Calu3 (cell line): ENCODE data around the gene ACP7. TPM values are rescaled to one million over a fixed set of nuclear protein-coding genes. Genes with fewer than 3 reads are reported as not detected.

ENCODE experiments used
- Bru-seq: library from RNA; stranded (reverse); fragments of 400-500 nt; gene quantifications from one replicate; lab custom pipeline; 2021; lab: Mats Ljungman, UMichigan
- BruChase-seq, 2 experiments: library from RNA; stranded (reverse); fragments of 400-500 nt; gene quantifications; one replicate each; lab custom pipeline; 2021; lab: Mats Ljungman, UMichigan
- BruUV-seq: library from RNA; stranded (reverse); fragments of 400-500 nt; replicated peaks from 2 replicates; lab custom pipeline; 2021; lab: Mats Ljungman, UMichigan
- CTCF ChIA-PET: fragments of 300-600 bp; sonication (Branson Sonifier 250); formaldehyde crosslinking; loops from one replicate; lab custom pipeline; 2022; ENCODE audit warnings: antibody characterized with exemption; lab: Charles Lee
- DNase-seq: peaks from one replicate; pipeline ENCODE4 v3.0.0; 2022
- H3K27ac Mint-ChIP-seq: one replicate; pipeline ENCODE4 v1.8.0; 2022; ENCODE audit warnings: mixed read lengths; ENCODE audit not compliant: unreplicated experiment
- H3K27me3 Mint-ChIP-seq: one replicate; pipeline ENCODE4 v1.8.0; 2022; ENCODE audit warnings: mixed read lengths; ENCODE audit not compliant: unreplicated experiment
- H3K36me3 Mint-ChIP-seq: one replicate; pipeline ENCODE4 v1.8.0; 2022; ENCODE audit warnings: mild to moderate bottlenecking, moderate library complexity, mixed read lengths; ENCODE audit not compliant: insufficient read depth, unreplicated experiment
- H3K4me1 Mint-ChIP-seq: one replicate; pipeline ENCODE4 v1.8.0; 2022; ENCODE audit warnings: mild to moderate bottlenecking, low read depth, mixed read lengths; ENCODE audit not compliant: unreplicated experiment
- H3K4me3 Mint-ChIP-seq: one replicate; pipeline ENCODE4 v1.8.0; 2022; ENCODE audit warnings: mild to moderate bottlenecking, low read depth, moderate library complexity, mixed read lengths; ENCODE audit not compliant: unreplicated experiment
- H3K9me3 Mint-ChIP-seq: one replicate; pipeline ENCODE4 v1.8.0; 2022; ENCODE audit warnings: low read depth, mixed read lengths; ENCODE audit not compliant: unreplicated experiment
- CTCF ChIP-seq: fragments of 200-600 bp; IDR thresholded peaks from one replicate; pipeline ENCODE4 v1.8.0; 2022; ENCODE audit warnings: antibody characterized with exemption; ENCODE audit not compliant: unreplicated experiment
- intact Hi-C: fragments of 100-400 bp; cut with micrococcal nuclease; formaldehyde crosslinking; loops from one replicate; pipeline ENCODE4 v1.10.0; 2022; ENCODE audit not compliant: unreplicated experiment
- long read RNA-seq: library from polyadenylated mRNA; stranded (forward); transcript quantifications from one replicate; pipeline ENCODE4 v2.0.0, GENCODE V29; 2022
- total RNA-seq: library from RNA; stranded (reverse); gene quantifications from 2 replicates; pipeline ENCODE4 v1.2.3, GENCODE V29; 2022

ACP7 gene
- total RNA-seq = 6.6 and 9.5 TPM in 2 replicates
- Bru-seq, nascent RNA = percentile 47 among the genes with signal in this experiment
- percentile 50 among the genes with signal in this experiment for BruChase-seq, experiment 1, labeled RNA remaining after a 6-hour chase
- percentile 50 among the genes with signal in this experiment for BruChase-seq, experiment 2, labeled RNA remaining after a 2-hour chase
- long read RNA-seq, partial matches to known transcripts = 0 of 2 reads
- long read RNA-seq, other reads (novel, unspliced or antisense) = 1 of 2 reads

- Mint-ChIP-seq H3K9me3 (no peaks in the 10 kb centered on the region), H3K36me3 (peaks cover 36% of the 10 kb centered on the region), H3K27ac (peak within 1 kb of the TSS; percentile 85), H3K4me1 (peaks cover 28% of the 10 kb centered on the region), H3K27me3 (no peaks in the 10 kb centered on the region), H3K4me3 (peak within 1 kb of the TSS; percentile 84)
- no peak for TF ChIP-seq CTCF
- peak; percentile 78 for DNase-seq
- CTCF ChIA-PET = interaction anchor here (0.6 to 0.9 kb wide), 6 partner anchors 10 to 470 kb away, joined by 3 to 7 read pairs (median 3); no protein-coding TSS in a partner anchor
- intact Hi-C loops = no loop called here
- no TSS peak for BruUV-seq
Observed at GRCh38 chr19:39083983-39084731, at the start of gene ACP7. Gene ACP7, plus strand, starts transcription at chr19:39084368. Its CDS starts 902 bp downstream, at chr19:39085270.

- peaks cover 20% of the 10 kb centered on the region for H3K36me3 Mint-ChIP-seq
- BruUV-seq = no TSS peak
- H3K4me3 Mint-ChIP-seq = no peak overlapping the region
- peaks cover 22% of the 10 kb centered on the region for H3K4me1 Mint-ChIP-seq
- CTCF ChIA-PET = interaction anchor here (0.6 to 2.5 kb wide), 4 partner anchors 36 to 261 kb away, joined by 3 to 16 read pairs (median 5); no protein-coding TSS in a partner anchor
- H3K27ac Mint-ChIP-seq = no peak overlapping the region
- intact Hi-C loops = no loop called here
- H3K27me3 Mint-ChIP-seq = no peaks in the 10 kb centered on the region
- H3K9me3 Mint-ChIP-seq = no peaks in the 10 kb centered on the region
- DNase-seq = no peak
- TF ChIP-seq CTCF = no peak
Observed at GRCh38 chr19:39036581-39036980, 47.6 kb upstream of the ACP7 start.

- no TSS peak for BruUV-seq
- Mint-ChIP-seq H3K4me1 (peaks cover 22% of the 10 kb centered on the region), H3K9me3 (no peaks in the 10 kb centered on the region), H3K36me3 (peaks cover 14% of the 10 kb centered on the region), H3K27me3 (no peaks in the 10 kb centered on the region), H3K4me3 (no peak overlapping the region), H3K27ac (no peak overlapping the region)
- TF ChIP-seq CTCF = no peak
- CTCF ChIA-PET = interaction anchor here (0.6 to 2.5 kb wide), 4 partner anchors 60 to 306 kb away, joined by 3 to 16 read pairs (median 3); no protein-coding TSS in a partner anchor
- intact Hi-C loops = no loop called here
- DNase-seq = no peak
Observed at GRCh38 chr19:39037194-39037593, 47.0 kb upstream of the ACP7 start.

GRCh38 chr19:39038098-39038497 is 46.1 kb upstream of the ACP7 start:
- Mint-ChIP-seq H3K36me3 (peaks cover 5% of the 10 kb centered on the region), H3K9me3 (no peaks in the 10 kb centered on the region), H3K27me3 (no peaks in the 10 kb centered on the region), H3K4me1 (peaks cover 14% of the 10 kb centered on the region), H3K4me3 (no peak overlapping the region), H3K27ac (no peak overlapping the region)
- CTCF ChIA-PET = interaction anchor here (0.5 to 2.5 kb wide), 6 partner anchors 14 to 629 kb away, joined by 3 to 16 read pairs (median 3); no protein-coding TSS in a partner anchor
- DNase-seq = peak; percentile 69
- intact Hi-C loops = loop anchor here (1.0 kb wide), 1 partner anchor 76 kb away; no protein-coding TSS in a partner anchor
- no TSS peak for BruUV-seq
- TF ChIP-seq CTCF = no peak
